RWPE2 (cell line): Measurements from ENCODE around the gene SUGT1.

ENCODE experiments used
- ATAC-seq: fragments of 200-7000 bp; cut with Tn5 transposase; 3 replicates; pipeline ENCODE4 v1.9.1; 2021; ENCODE audit warnings: low read depth
- DNase-seq: peaks from one replicate; pipeline ENCODE4 v3.0.0-alpha.2; 2020; ENCODE audit warnings: low spot score
- H3K27ac ChIP-seq: fragments of 450-650 bp; 2 replicates; pipeline ENCODE4 v1.5.1; 2017; ENCODE audit warnings: mild to moderate bottlenecking; ENCODE audit not compliant: poor library complexity, severe bottlenecking
- H3K27me3 ChIP-seq: fragments of 250-450 bp; sonication (Bioruptor Pico); 2 replicates; pipeline ENCODE4 v1.5.1; 2021; ENCODE audit warnings: mild to moderate bottlenecking, moderate library complexity; ENCODE audit not compliant: insufficient read depth, poor library complexity, severe bottlenecking
- H3K36me3 ChIP-seq: fragments of 250-450 bp; sonication (Bioruptor Pico); 2 replicates; pipeline ENCODE4 v1.5.1; 2020; ENCODE audit warnings: low read depth, mild to moderate bottlenecking, moderate library complexity
- H3K4me1 ChIP-seq: fragments of 250-450 bp; sonication (Bioruptor Pico); 2 replicates; pipeline ENCODE4 v1.5.1; 2021; ENCODE audit warnings: mild to moderate bottlenecking, moderate library complexity; ENCODE audit not compliant: insufficient read depth, poor library complexity, severe bottlenecking
- H3K4me3 ChIP-seq: fragments of 250-450 bp; sonication (Bioruptor Pico); 2 replicates; pipeline ENCODE4 v1.5.1; 2021; ENCODE audit warnings: mild to moderate bottlenecking, moderate library complexity; ENCODE audit not compliant: severe bottlenecking
- H3K9me3 ChIP-seq: fragments of 250-450 bp; sonication (Bioruptor Pico); 2 replicates; pipeline ENCODE4 v1.5.1; 2021; ENCODE audit warnings: mild to moderate bottlenecking, moderate library complexity; ENCODE audit not compliant: severe bottlenecking
- CTCF ChIP-seq: fragments of 450-650 bp; IDR thresholded peaks from one replicate; pipeline ENCODE4 v1.5.1; 2017; ENCODE audit warnings: mild to moderate bottlenecking, moderate library complexity; ENCODE audit not compliant: poor library complexity, severe bottlenecking

SUGT1 gene

GRCh38 chr13:52652980-52653303 is 306 bp downstream of the SUGT1 start:
- no peaks in the 10 kb centered on the region for H3K27me3 ChIP-seq
- TF ChIP-seq CTCF: peak; percentile 32
- H3K27ac ChIP-seq: peak overlapping the region; percentile 91

GRCh38 chr13:52659340-52659739 is 6.7 kb downstream of the SUGT1 start:
- no peak for TF ChIP-seq CTCF

More at GRCh38 chr13:52652980-52653303, 306 bp downstream of the SUGT1 start:
- Histone ChIP-seq H3K36me3 (peaks cover 50% of the 10 kb centered on the region), H3K4me1 (no peaks in the 10 kb centered on the region), H3K9me3 (no peaks in the 10 kb centered on the region), H3K4me3 (peak overlapping the region; percentile 45)
- ATAC-seq (peak; percentile 26), DNase-seq (no peak)

GRCh38 chr13:52664272-52664671 is 11.6 kb downstream of the SUGT1 start:
- Histone ChIP-seq H3K9me3 (no peaks in the 10 kb centered on the region), H3K27me3 (no peaks in the 10 kb centered on the region), H3K27ac (no peak overlapping the region), H3K4me1 (no peaks in the 10 kb centered on the region), H3K4me3 (no peak overlapping the region), H3K36me3 (peaks cover 89% of the 10 kb centered on the region)
- no peak for ATAC-seq
- TF ChIP-seq CTCF: no peak
- no peak for DNase-seq

More at GRCh38 chr13:52659340-52659739, 6.7 kb downstream of the SUGT1 start:
- no peak for DNase-seq
- Histone ChIP-seq H3K4me3 (no peak overlapping the region), H3K4me1 (no peaks in the 10 kb centered on the region), H3K27ac (no peak overlapping the region), H3K36me3 (peaks cover 83% of the 10 kb centered on the region), H3K9me3 (no peaks in the 10 kb centered on the region), H3K27me3 (no peaks in the 10 kb centered on the region)
- ATAC-seq: no peak

GRCh38 chr13:52665325-52665724 is 12.7 kb downstream of the SUGT1 start:
- no peaks in the 10 kb centered on the region for H3K4me1 ChIP-seq
- no peak overlapping the region for H3K27ac ChIP-seq
- DNase-seq (no peak), ATAC-seq (no peak)
- no peaks in the 10 kb centered on the region for H3K27me3 ChIP-seq
- TF ChIP-seq CTCF: peak; percentile 62
- no peak overlapping the region for H3K4me3 ChIP-seq
- H3K9me3 ChIP-seq: no peaks in the 10 kb centered on the region
- peaks cover 93% of the 10 kb centered on the region for H3K36me3 ChIP-seq

GRCh38 chr13:52669677-52670076 is 17.0 kb downstream of the SUGT1 start:
- TF ChIP-seq CTCF: peak; percentile 3
- no peak for ATAC-seq
- peaks cover 77% of the 10 kb centered on the region for H3K36me3 ChIP-seq
- H3K9me3 ChIP-seq: no peaks in the 10 kb centered on the region
- H3K4me1 ChIP-seq: no peaks in the 10 kb centered on the region
- no peak overlapping the region for H3K27ac ChIP-seq
- no peaks in the 10 kb centered on the region for H3K27me3 ChIP-seq
- DNase-seq: no peak
- H3K4me3 ChIP-seq: no peak overlapping the region
